ENCODE data around the gene IRAK2.
A peak's percentile ranks its signal among the peaks of the same experiment; 100 is the strongest.
"Not testable (repeated sequence)": the region's sequence is repeated elsewhere in the genome, so short reads cannot be mapped to it uniquely, and the experiment has no call there.

Gene IRAK2

GRCh38 chr3:10175334-10175733 lies 10.6 kb downstream of the IRAK2 start:
- Mint-ChIP-seq H3K4me1 (peaks cover 25% of the 10 kb centered on the region), H3K36me3 (peaks cover 32% of the 10 kb centered on the region)
- not testable (repeated sequence) for DNase-seq (ENCODE audit: low spot score in 2 of 2); ATAC-seq; H3K9me3 Mint-ChIP-seq; H3K4me3 Mint-ChIP-seq; H3K27ac Mint-ChIP-seq

DNA sequence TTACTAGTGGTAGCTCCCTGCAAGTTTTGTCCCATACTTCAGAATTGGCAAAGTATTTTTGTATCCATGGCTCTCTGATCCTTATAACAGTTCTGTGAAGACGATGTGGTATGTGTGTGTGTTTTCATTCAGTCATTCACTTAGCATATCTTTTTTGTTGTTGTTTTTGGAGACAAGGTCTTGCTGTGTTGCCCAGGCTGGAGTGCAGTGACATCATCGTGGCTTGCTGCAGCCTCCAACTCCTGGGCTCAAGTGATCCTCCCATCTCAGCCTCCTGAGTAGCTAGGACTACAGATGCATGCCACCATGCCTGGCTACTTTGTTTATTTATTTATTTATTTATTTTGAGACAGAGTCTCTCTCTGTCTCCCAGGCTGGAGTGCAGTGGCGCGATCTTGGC lies 11.4 kb downstream of the IRAK2 start:
- not testable (repeated sequence) for H3K9me3 Mint-ChIP-seq; DNase-seq (ENCODE audit: low spot score in 2 of 2); H3K4me3 Mint-ChIP-seq; H3K27ac Mint-ChIP-seq; ATAC-seq
- H3K36me3 Mint-ChIP-seq, result peaks cover 33% of the 10 kb centered on the region
- peaks cover 30% of the 10 kb centered on the region for H3K4me1 Mint-ChIP-seq

- no peak overlapping the region for H3K4me3 Mint-ChIP-seq
- peak overlapping the region; percentile 52 for H3K27ac Mint-ChIP-seq
- DNase-seq (ENCODE audit: low spot score in 2 of 2) (no peak), ATAC-seq (no peak)
- peaks cover 45% of the 10 kb centered on the region for H3K36me3 Mint-ChIP-seq
- peaks cover 37% of the 10 kb centered on the region for H3K4me1 Mint-ChIP-seq
- no peaks in the 10 kb centered on the region for H3K9me3 Mint-ChIP-seq
Observed at GRCh38 chr3:10177737-10178136, 13.0 kb downstream of the IRAK2 start.

DNA sequence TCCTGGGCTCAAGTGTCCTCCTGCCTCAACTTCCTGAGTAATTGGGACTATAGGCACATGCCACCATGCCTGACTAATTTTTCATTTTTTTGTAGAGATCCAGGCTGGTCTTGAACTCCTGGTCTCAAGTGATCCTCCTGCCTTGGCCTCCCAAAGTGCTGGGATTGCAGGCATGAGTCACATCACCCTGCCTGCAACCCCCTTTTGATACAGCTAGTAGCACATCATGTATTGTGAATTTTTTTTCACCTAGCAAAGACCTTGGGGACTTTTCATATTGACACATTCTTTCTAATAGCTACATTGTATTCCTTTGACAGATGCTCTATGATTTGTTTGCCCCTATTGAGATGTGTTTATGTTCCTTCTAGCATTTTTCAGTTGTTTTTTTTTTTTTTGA lies 14.2 kb downstream of the IRAK2 start:
- Mint-ChIP-seq H3K36me3 (peaks cover 46% of the 10 kb centered on the region), H3K4me1 (peaks cover 36% of the 10 kb centered on the region), H3K27ac (no peak overlapping the region), H3K9me3 (no peaks in the 10 kb centered on the region), H3K4me3 (no peak overlapping the region)
- ATAC-seq, result no peak
- DNase-seq (ENCODE audit: low spot score in 2 of 2), result no peak

DNA sequence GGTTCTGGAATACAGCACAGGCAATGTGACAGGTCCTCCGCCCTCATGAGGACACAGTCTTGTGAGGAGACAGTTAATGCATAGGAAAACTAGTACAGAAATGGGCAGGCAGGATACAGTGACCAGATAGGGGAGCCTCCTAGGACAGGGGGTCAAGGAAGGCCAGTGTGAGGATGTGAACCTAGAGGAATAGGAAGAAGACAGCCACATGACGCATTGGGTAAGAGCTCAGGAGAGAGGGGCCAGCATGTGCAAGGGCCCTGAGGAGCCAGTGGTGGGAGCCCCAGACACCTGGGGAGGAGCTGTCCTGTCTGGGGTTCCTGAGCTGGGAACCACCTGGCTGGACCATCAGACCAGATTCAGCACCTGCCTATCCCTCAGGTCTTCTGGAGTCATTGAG lies 15.6 kb downstream of the IRAK2 start:
- H3K36me3 Mint-ChIP-seq, result peaks cover 52% of the 10 kb centered on the region
- DNase-seq (ENCODE audit: low spot score in 2 of 2) (no peak), ATAC-seq (no peak)
- no peaks in the 10 kb centered on the region for H3K9me3 Mint-ChIP-seq
- H3K4me1 Mint-ChIP-seq, result peaks cover 37% of the 10 kb centered on the region
- H3K4me3 Mint-ChIP-seq, result no peak overlapping the region
- H3K27ac Mint-ChIP-seq, result peak overlapping the region; percentile 75

- no peak overlapping the region for H3K4me3 Mint-ChIP-seq
- peaks cover 42% of the 10 kb centered on the region for H3K4me1 Mint-ChIP-seq
- ATAC-seq (no peak), DNase-seq (ENCODE audit: low spot score in 2 of 2) (no peak)
- peaks cover 57% of the 10 kb centered on the region for H3K36me3 Mint-ChIP-seq
- no peaks in the 10 kb centered on the region for H3K9me3 Mint-ChIP-seq
- peak overlapping the region; percentile 75 for H3K27ac Mint-ChIP-seq
Observed at GRCh38 chr3:10180738-10181295, 16.1 kb downstream of the IRAK2 start.

DNA sequence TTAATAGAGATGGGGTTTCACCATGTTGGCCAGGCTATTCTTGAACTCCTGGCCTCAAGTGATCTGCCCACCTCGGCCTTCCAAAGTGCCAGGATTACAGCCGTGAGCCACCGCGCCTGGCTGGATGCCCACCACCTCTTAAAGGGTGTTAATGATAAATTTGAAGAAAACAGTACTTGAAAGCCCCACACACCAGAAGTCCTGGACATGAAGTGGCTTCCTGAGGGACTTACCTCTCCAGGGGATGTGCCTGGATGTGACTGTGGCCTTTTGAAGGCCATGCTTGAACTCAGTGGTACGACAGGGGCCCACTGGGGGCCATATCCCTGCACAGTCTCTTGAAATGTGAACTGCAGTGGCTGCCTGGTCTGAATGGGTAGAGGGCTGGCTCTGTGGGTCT lies 18.2 kb downstream of the IRAK2 start:
- H3K4me3 Mint-ChIP-seq, result no peak overlapping the region
- no peak for DNase-seq (ENCODE audit: low spot score in 2 of 2)
- peak overlapping the region; percentile 20 for H3K27ac Mint-ChIP-seq
- no peak for ATAC-seq
- peaks cover 50% of the 10 kb centered on the region for H3K36me3 Mint-ChIP-seq
- no peaks in the 10 kb centered on the region for H3K9me3 Mint-ChIP-seq
- peaks cover 57% of the 10 kb centered on the region for H3K4me1 Mint-ChIP-seq

GRCh38 chr3:10184250-10184649 lies 19.5 kb downstream of the IRAK2 start:
- H3K27ac Mint-ChIP-seq, result peak overlapping the region; percentile 58
- no peak overlapping the region for H3K4me3 Mint-ChIP-seq
- peaks cover 66% of the 10 kb centered on the region for H3K4me1 Mint-ChIP-seq
- H3K9me3 Mint-ChIP-seq, result no peaks in the 10 kb centered on the region
- DNase-seq (ENCODE audit: low spot score in 2 of 2) (no peak), ATAC-seq (no peak)
- H3K36me3 Mint-ChIP-seq, result peaks cover 37% of the 10 kb centered on the region

DNA sequence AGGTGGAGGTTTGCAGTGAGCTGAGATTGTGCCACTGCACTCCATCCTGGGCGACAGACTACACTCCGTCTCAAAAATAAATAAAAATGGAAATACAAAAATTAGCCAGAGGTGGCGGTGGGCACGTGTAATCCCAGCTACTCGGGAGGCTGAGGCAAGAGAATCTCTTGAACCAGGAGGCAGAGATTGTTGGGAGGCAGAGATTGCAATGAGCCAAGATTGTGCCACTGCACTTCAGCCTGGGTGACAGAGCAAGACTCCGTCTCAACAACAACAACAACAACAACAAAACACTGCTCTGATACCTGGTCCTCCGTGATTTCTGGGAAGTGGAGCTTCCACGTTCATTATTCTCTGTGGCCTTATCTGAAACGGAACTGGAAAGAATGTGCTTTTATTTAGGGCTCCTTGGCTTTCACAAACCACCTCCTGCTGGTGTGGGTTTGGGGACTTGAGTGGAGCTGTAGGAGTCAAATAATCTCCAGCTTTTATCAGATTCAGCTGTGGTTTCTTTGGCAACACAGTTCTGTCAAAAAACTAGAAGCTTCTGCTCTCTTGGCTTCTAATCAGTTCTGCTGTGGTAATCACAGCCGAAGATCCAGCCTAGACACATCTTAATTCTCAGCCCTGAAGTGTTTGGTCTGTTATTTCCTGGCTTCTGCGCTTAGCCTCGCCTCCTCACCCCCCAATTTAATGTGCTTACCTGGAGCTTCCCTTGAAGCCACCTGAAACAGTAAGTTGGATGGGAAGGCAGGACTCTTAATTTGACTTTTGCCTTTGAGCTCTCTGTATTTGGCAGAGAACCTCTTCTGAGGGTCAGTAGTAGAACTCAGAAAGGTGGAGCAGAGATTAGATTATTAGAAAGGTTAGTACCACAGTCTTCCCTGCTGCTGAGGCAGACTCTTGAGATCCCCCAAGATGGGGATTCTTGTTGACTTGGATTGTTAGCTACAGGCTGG lies 21.4 kb downstream of the IRAK2 start:
- peak; percentile 44 for ATAC-seq
- Mint-ChIP-seq H3K9me3 (no peaks in the 10 kb centered on the region), H3K4me1 (peaks cover 61% of the 10 kb centered on the region), H3K27ac (peak overlapping the region; percentile 89), H3K4me3 (peak overlapping the region; percentile 46), H3K36me3 (peaks cover 26% of the 10 kb centered on the region)
- no peak for DNase-seq (ENCODE audit: low spot score in 2 of 2)

- H3K36me3 Mint-ChIP-seq, result peaks cover 25% of the 10 kb centered on the region
- no peaks in the 10 kb centered on the region for H3K9me3 Mint-ChIP-seq
- no peak for ATAC-seq
- no peak overlapping the region for H3K4me3 Mint-ChIP-seq
- peak overlapping the region; percentile 82 for H3K27ac Mint-ChIP-seq
- no peak for DNase-seq (ENCODE audit: low spot score in 2 of 2)
- peaks cover 65% of the 10 kb centered on the region for H3K4me1 Mint-ChIP-seq
Observed at GRCh38 chr3:10187290-10187876, 22.7 kb downstream of the IRAK2 start.

DNA sequence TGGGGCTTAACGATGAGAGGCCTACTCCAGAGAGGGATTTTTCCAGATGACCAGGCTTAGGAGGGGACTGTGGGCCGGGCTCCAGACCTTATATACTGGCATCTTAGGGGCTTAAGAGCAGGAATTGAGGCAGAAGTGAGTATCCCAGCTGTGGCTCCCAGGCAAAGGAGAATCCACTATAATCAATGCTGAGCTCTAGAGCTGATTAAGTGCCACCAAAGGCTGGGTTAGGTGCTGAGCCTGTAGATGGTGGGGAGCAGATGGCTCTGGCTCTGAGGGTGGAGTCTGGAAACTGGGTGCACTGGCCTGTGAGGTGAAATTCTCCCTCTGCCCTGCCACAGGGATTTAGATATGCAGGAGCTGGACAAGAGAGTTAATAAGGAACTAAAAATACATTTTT lies 23.2 kb downstream of the IRAK2 start:
- DNase-seq (ENCODE audit: low spot score in 2 of 2), result no peak
- Mint-ChIP-seq H3K36me3 (peaks cover 20% of the 10 kb centered on the region), H3K4me3 (no peak overlapping the region), H3K9me3 (no peaks in the 10 kb centered on the region), H3K27ac (peak overlapping the region; percentile 82), H3K4me1 (peaks cover 71% of the 10 kb centered on the region)
- no peak for ATAC-seq

- ATAC-seq (no peak), DNase-seq (ENCODE audit: low spot score in 2 of 2) (no peak)
- H3K9me3 Mint-ChIP-seq, result no peaks in the 10 kb centered on the region
- peaks cover 20% of the 10 kb centered on the region for H3K36me3 Mint-ChIP-seq
- peak overlapping the region; percentile 98 for H3K27ac Mint-ChIP-seq
- peak overlapping the region; percentile 58 for H3K4me3 Mint-ChIP-seq
- H3K4me1 Mint-ChIP-seq, result peaks cover 81% of the 10 kb centered on the region
Observed at GRCh38 chr3:10188804-10189556, 24.3 kb downstream of the IRAK2 start.

DNA sequence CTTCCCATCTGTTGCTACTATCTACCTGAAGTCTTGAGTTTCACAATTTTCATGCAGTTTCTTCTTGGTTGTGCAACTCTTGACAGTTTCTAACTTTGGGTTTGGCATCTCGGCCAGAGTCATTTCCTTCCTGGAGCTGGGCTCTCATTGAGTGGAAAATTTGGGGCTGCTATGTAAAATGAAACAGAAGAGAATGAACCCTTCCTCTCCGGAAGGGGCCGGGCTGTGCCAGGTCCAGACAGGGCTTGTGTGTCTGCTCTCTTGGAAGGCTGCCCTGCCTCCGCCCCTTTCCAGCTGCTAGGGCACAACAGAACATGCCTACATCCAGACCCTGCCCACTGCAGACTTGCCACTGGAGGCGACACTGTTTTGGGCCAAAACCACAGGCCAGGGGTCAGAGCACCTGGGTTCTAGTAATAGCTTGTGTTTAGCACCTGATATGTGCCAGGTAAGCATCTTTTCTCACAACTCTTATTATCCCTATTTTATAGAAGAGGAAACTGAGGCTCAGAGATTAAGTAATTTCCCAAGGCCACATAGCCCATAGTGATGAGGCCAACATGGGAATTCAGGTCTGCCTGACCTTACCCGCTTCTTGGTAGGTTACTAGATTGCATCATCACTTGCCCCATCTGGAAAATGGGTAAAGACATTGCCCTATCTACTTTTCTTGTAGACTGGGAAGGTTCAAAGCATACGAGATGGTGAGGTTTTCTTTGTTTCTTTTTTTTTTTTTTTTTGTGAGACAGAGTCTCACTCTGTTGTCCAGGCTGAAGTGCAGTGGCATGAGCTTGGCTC lies 25.0 kb downstream of the IRAK2 start:
- no peaks in the 10 kb centered on the region for H3K9me3 Mint-ChIP-seq
- ATAC-seq, result peak; percentile 48
- peak overlapping the region; percentile 58 for H3K4me3 Mint-ChIP-seq
- H3K4me1 Mint-ChIP-seq, result peaks cover 84% of the 10 kb centered on the region
- peak overlapping the region; percentile 98 for H3K27ac Mint-ChIP-seq
- peak in 1 of 2 donors; percentile 61 for DNase-seq (ENCODE audit: low spot score in 2 of 2)
- peaks cover 14% of the 10 kb centered on the region for H3K36me3 Mint-ChIP-seq

GRCh38 chr3:10192953-10193691 lies 28.4 kb downstream of the IRAK2 start:
- no peaks in the 10 kb centered on the region for H3K9me3 Mint-ChIP-seq
- H3K27ac Mint-ChIP-seq, result peak overlapping the region; percentile 98
- H3K4me3 Mint-ChIP-seq, result peak overlapping the region; percentile 76
- H3K4me1 Mint-ChIP-seq, result peaks cover 78% of the 10 kb centered on the region
- DNase-seq (ENCODE audit: low spot score in 2 of 2), result peak in 1 of 2 donors; percentile 69
- H3K36me3 Mint-ChIP-seq, result peaks cover 8% of the 10 kb centered on the region
- peak; percentile 40 for ATAC-seq

All from stimulated activated effector memory CD8-positive, alpha-beta T cell treated with anti-CD3 and anti-CD28 coated beads, Interleukin-12 subunit alpha, Interleukin-12 subunit beta, amount 100 ng/mL, for 72 hours (primary cell).